ENCODE data around the gene GRIP2. TPM values are rescaled to one million over a fixed set of nuclear protein-coding genes. Genes with fewer than 3 reads are reported as not detected.

The GRIP2 gene
- total and polyA plus RNA-seq, 9 donors, result 1.1 to 19.4 (median 5.4) TPM

- DNase-seq, result no peak
- WGBS, 3 donors, result 65 to 73% (median 72%) methylated on average over 3 of the region's 3 CpGs
- Histone ChIP-seq H3K4me1 (ENCODE audit: insufficient read depth) (peaks cover 28% of the 10 kb centered on the region), H3K9me3 (no peaks in the 10 kb centered on the region), H3K27me3 (no peaks in the 10 kb centered on the region), H3K4me3 (no peak overlapping the region), H3K27ac (peak overlapping the region in 1 of 2 donors; percentile 29), H3K36me3 (no peaks in the 10 kb centered on the region)
- no peak for TF ChIP-seq EP300 (IDR thresholded peaks at IDR 0.05)
- no peak for TF ChIP-seq POLR2A (IDR thresholded peaks at IDR 0.05)
- no peak for TF ChIP-seq CTCF (IDR thresholded peaks at IDR 0.05)
- intact Hi-C loops (cut with DNase I), result loop anchor here in 1 of 4 donors (5.0 kb wide), 1 partner anchor 33 kb away; no protein-coding TSS in a partner anchor
Observed at GRCh38 chr3:14440168-14440518, 100.0 kb downstream of the GRIP2 start.

DNA sequence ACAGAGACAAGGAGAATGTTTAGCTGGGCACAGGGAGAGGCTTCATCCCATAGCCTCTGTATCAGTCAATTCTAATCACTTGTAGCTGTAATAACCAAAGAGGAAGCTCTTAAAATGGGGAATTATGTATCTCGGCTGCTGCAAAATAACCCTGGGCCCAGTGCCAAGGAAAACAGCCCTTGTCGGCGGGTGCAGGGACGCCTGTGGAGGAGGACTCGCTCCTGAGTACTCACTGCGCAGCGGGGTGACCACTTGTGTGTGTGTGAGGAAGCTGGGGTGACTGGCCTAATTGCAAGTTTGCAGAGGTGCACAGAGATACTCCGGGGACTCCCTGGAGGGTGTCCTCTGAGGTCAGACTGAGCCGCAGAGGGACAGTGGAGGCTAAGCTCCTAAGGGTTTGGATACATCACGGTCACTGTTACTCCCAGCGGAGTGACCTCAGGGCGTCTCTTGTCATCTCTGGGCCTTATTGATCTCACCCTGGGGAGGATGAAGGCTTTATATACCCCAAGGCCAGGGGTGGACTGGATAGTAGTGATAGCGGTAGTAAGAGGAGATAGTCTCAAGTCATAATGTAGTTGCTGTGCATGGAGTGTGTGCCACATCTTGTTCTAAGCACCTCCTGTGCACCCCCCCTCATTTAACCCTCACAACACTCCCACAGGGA, 100.5 kb downstream of the GRIP2 start:
- no peak for TF ChIP-seq EP300 (IDR thresholded peaks at IDR 0.05)
- no peak for TF ChIP-seq POLR2A (IDR thresholded peaks at IDR 0.05)
- no peak for TF ChIP-seq CTCF (IDR thresholded peaks at IDR 0.05)
- WGBS, 3 donors, result 18 to 22% (median 21%) methylated on average over 11 to 13 of the region's 13 CpGs
- peaks cover 33% of the 10 kb centered on the region for H3K4me1 ChIP-seq (ENCODE audit: insufficient read depth)
- peak overlapping the region in 1 of 2 donors; percentile 29 for H3K27ac ChIP-seq
- H3K9me3 ChIP-seq, result no peaks in the 10 kb centered on the region
- no peaks in the 10 kb centered on the region for H3K36me3 ChIP-seq
- H3K4me3 ChIP-seq, result no peak overlapping the region
- H3K27me3 ChIP-seq, result no peaks in the 10 kb centered on the region
- intact Hi-C loops (cut with DNase I), result loop anchor here in 1 of 4 donors (5.0 kb wide), 1 partner anchor 32 kb away; no protein-coding TSS in a partner anchor
- peak; percentile 72 to 84 (median 78) for DNase-seq

Small RNA genes lying within 50 kb of the gene (small RNA-seq; reads per million reads assigned to genes)
- not detected for gene RNU6-905P

Other genes with a start within 250 kb of the GRIP2 start
- 100 to 1,000 TPM in 3 of 7 donors, 10 to 100 TPM in 4; 32.5 to 141 (median 80.5) TPM for gene SLC6A6, start 137.7 kb downstream of the GRIP2 start, total RNA-seq
- 10 to 100 TPM; 37.6 to 81.1 TPM for gene SLC6A6, start 137.7 kb downstream of the GRIP2 start, polyA plus RNA-seq
- gene CCDC174, start 111.4 kb upstream of the GRIP2 start, total RNA-seq, result 10 to 100 TPM; 18.8 to 27.7 (median 25.2) TPM
- gene CCDC174, start 111.4 kb upstream of the GRIP2 start, polyA plus RNA-seq, result 10 to 100 TPM; 23.6 to 35.5 TPM
- gene C3orf20, start 134.8 kb upstream of the GRIP2 start, total RNA-seq, result under 1 TPM in 5 of 7 donors, not detected in 2; 0.10 to 0.17 (median 0.12) TPM
- gene C3orf20, start 134.8 kb upstream of the GRIP2 start, polyA plus RNA-seq, result under 1 TPM in 1 of 2 donors, not detected in 1; 0.08 TPM

Measured in ovary (tissue), 9 donors.